DOHH2 (cell line): ENCODE results near the gene RUFY1.

Experiments
- H3F3A ChIP-seq: fragments of 200-600 bp; sonication (generic), shearing (Covaris generic); 2 replicates; pipeline ENCODE4 v1.6.0; 2016; ENCODE audit warnings: antibody characterized with exemption, mild to moderate bottlenecking; ENCODE audit not compliant: control insufficient read depth, insufficient read depth
- H3K27ac ChIP-seq: fragments of 200-600 bp; sonication (generic); 2 replicates; pipeline ENCODE4 v1.5.1; 2014; ENCODE audit warnings: low read depth, mild to moderate bottlenecking, low read length, moderate library complexity
- H3K27me3 ChIP-seq: fragments of 200-600 bp; sonication (generic); 2 replicates; pipeline ENCODE4 v1.6.1; 2014; ENCODE audit warnings: mild to moderate bottlenecking, low read length, mixed read lengths; ENCODE audit not compliant: control insufficient read depth
- H3K36me3 ChIP-seq: fragments of 200-600 bp; sonication (generic); 2 replicates; pipeline ENCODE4 v1.6.1; 2014; ENCODE audit warnings: mild to moderate bottlenecking, low read length, moderate library complexity, mixed read lengths; ENCODE audit not compliant: control insufficient read depth
- H3K4me1 ChIP-seq: fragments of 200-600 bp; sonication (generic); 2 replicates; pipeline ENCODE4 v1.6.1; 2014; ENCODE audit warnings: mild to moderate bottlenecking, low read length, mixed read lengths; ENCODE audit not compliant: control insufficient read depth
- H3K4me2 ChIP-seq: fragments of 200-600 bp; sonication (generic); 2 replicates; pipeline ENCODE4 v1.6.0; 2014; ENCODE audit warnings: mild to moderate bottlenecking, low read length, moderate library complexity
- H3K4me3 ChIP-seq: fragments of 200-600 bp; sonication (generic); 2 replicates; pipeline ENCODE4 v1.5.1; 2014; ENCODE audit warnings: mild to moderate bottlenecking, low read length, mixed read lengths
- H3K79me2 ChIP-seq: fragments of 200-600 bp; sonication (generic); 2 replicates; pipeline ENCODE4 v1.6.1; 2014; ENCODE audit warnings: mild to moderate bottlenecking, low read length, mixed read lengths; ENCODE audit not compliant: control insufficient read depth
- H3K9me2 ChIP-seq: fragments of 200-600 bp; sonication (generic); replicated peaks from 2 replicates; pipeline ENCODE4 v1.6.1; 2014; ENCODE audit warnings: mild to moderate bottlenecking, low read length, mixed read lengths; ENCODE audit not compliant: control insufficient read depth
- H3K9me3 ChIP-seq: fragments of 200-600 bp; sonication (generic); 2 replicates; pipeline ENCODE4 v1.6.1; 2014; ENCODE audit warnings: antibody characterized with exemption, low read length, mixed read lengths; ENCODE audit not compliant: control insufficient read depth, insufficient read depth
- H4K20me1 ChIP-seq: fragments of 200-600 bp; sonication (generic); 2 replicates; pipeline ENCODE4 v1.6.0; 2014; ENCODE audit warnings: low read depth, mild to moderate bottlenecking, antibody characterized with exemption, low read length, moderate library complexity; ENCODE audit not compliant: control insufficient read depth, insufficient read depth
- EZH2phosphoT487 ChIP-seq: fragments of 200-600 bp; sonication (generic); IDR thresholded peaks from 2 replicates; pipeline ENCODE4 v1.6.1; 2017; ENCODE audit warnings: borderline replicate concordance, mild to moderate bottlenecking, antibody characterized with exemption, low read length, moderate library complexity, mixed read lengths
- TF ChIP-seq, protein P1 (sequence below): fragments of 200-600 bp; sonication (generic); IDR thresholded peaks from one replicate; pipeline ENCODE4 v1.5.1; 2014; ENCODE audit warnings: antibody characterized with exemption, mild to moderate bottlenecking, low read depth, low read length; ENCODE audit not compliant: poor library complexity, severe bottlenecking

The RUFY1 gene

DNA sequence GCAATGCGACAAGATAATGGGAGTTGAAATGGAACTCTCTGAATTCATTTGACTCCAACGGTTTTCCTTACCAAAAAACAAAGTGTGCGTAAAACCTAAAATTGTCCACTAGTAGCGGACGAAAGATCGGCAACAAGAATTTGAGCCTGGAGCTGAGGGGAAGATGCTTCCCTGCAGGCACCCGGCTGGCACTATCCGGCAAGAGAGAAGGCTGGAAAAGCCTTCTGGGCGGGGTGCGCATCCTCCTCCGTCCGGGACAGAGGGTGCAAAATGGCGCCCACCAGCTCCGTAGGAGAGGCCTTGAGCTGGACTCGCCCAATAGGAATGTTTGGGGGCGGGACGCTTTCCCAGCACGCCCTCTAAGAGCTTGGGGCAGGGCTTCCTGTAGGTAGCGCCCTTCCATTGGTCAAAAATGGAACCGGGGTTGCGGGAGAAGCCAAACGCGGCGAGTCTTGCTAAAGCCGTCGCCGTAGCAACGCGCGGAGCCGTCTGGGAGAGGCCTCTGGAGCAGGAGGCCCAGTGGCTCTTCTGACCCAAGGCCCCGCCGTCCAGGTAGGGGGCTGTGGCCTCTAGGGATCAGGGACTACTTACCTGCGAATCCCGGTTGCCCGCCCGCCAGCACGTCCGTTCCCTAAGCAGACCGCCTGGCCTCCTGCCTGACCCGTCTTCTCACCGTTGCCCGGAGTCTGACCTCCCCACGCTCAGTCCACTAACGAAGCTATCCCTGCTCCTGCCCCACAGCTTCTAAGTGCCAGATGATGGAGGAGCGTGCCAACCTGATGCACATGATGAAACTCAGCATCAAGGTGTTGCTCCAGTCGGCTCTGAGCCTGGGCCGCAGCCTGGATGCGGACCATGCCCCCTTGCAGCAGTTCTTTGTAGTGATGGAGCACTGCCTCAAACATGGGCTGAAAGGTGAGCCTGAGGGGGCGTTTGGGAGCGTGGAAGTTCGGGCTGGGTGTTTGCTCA is 9.2 kb downstream of the RUFY1 start:
- H3K4me2 ChIP-seq = peak overlapping the region; percentile 55
- peaks cover 32% of the 10 kb centered on the region for H3K36me3 ChIP-seq
- H3K9me2 ChIP-seq = no peaks in the 10 kb centered on the region
- H3K79me2 ChIP-seq = peaks cover 54% of the 10 kb centered on the region
- H3K9me3 ChIP-seq = no peaks in the 10 kb centered on the region
- H3F3A ChIP-seq = peaks cover 12% of the 10 kb centered on the region
- no peaks in the 10 kb centered on the region; the same call in 1 of the 2 replicates for H4K20me1 ChIP-seq
- H3K4me1 ChIP-seq = peaks cover 8% of the 10 kb centered on the region; the same call in 1 of the 2 replicates
- TF ChIP-seq, protein P1, sequence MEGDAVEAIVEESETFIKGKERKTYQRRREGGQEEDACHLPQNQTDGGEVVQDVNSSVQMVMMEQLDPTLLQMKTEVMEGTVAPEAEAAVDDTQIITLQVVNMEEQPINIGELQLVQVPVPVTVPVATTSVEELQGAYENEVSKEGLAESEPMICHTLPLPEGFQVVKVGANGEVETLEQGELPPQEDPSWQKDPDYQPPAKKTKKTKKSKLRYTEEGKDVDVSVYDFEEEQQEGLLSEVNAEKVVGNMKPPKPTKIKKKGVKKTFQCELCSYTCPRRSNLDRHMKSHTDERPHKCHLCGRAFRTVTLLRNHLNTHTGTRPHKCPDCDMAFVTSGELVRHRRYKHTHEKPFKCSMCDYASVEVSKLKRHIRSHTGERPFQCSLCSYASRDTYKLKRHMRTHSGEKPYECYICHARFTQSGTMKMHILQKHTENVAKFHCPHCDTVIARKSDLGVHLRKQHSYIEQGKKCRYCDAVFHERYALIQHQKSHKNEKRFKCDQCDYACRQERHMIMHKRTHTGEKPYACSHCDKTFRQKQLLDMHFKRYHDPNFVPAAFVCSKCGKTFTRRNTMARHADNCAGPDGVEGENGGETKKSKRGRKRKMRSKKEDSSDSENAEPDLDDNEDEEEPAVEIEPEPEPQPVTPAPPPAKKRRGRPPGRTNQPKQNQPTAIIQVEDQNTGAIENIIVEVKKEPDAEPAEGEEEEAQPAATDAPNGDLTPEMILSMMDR = no peak
- no peak for TF ChIP-seq EZH2phosphoT487
- H3K27ac ChIP-seq = peak overlapping the region; percentile 48
- no peaks in the 10 kb centered on the region for H3K27me3 ChIP-seq
- peak overlapping the region; percentile 75 for H3K4me3 ChIP-seq

DNA sequence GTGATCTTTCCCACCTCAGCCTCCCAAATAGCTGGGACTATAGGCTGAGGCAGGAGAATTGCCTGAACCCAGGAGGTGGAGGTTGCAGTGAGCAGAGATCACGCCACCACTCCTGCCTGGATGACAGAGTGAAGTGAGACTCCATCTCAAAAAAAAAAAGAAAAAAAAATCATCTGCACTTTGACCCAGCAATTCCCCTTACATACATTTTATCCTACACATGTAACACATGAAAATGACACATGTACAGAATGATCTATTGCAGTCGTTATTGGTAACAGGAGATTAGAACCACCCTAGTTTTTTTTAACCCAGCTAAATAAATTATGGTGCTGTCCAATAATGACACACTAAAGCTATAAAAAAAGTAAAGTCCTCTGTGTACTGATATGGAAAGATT is 14.2 kb downstream of the RUFY1 start:
- Histone ChIP-seq H3K79me2 (peaks cover 7% of the 10 kb centered on the region), H3K36me3 (peaks cover 57% of the 10 kb centered on the region), H4K20me1 (no peaks in the 10 kb centered on the region; the same call in 1 of the 2 replicates), H3K27me3 (no peaks in the 10 kb centered on the region), H3K4me1 (peaks cover 3% of the 10 kb centered on the region; the same call in 1 of the 2 replicates), H3K9me3 (no peaks in the 10 kb centered on the region), H3K27ac (no peak overlapping the region), H3K4me3 (no peak overlapping the region), H3K4me2 (no peak overlapping the region), H3F3A (no peaks in the 10 kb centered on the region), H3K9me2 (no peaks in the 10 kb centered on the region)
- no peak for TF ChIP-seq EZH2phosphoT487
- TF ChIP-seq, protein P1 = no peak

DNA sequence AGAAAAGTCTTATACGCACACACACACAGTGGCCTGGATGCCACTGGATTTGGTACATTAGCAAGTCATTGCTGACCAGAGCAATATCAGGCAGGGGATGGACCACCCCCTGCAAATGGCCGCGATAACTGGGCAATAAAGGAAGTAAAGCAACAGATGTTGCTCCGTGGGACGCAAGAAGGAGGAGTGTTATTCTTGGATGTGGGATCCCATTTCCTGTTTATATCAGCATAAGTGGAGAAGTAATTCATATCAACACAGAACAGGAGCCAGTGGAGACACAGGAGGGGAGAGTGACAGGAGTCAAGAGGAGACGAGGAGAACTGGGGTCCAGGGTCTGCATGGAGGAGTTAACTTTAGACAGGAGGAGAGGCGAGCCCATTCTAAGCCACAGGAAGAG is 18.4 kb downstream of the RUFY1 start:
- H3K9me2 ChIP-seq = no peaks in the 10 kb centered on the region
- no peaks in the 10 kb centered on the region for H3K4me1 ChIP-seq
- H3K4me2 ChIP-seq = no peak overlapping the region
- no peak overlapping the region for H3K27ac ChIP-seq
- H3K27me3 ChIP-seq = no peaks in the 10 kb centered on the region
- H3K9me3 ChIP-seq = no peaks in the 10 kb centered on the region
- TF ChIP-seq, protein P1 = no peak
- TF ChIP-seq EZH2phosphoT487 = no peak
- H3K36me3 ChIP-seq = peaks cover 69% of the 10 kb centered on the region
- H3K79me2 ChIP-seq = no peaks in the 10 kb centered on the region
- H3F3A ChIP-seq = no peaks in the 10 kb centered on the region
- no peak overlapping the region for H3K4me3 ChIP-seq
- no peaks in the 10 kb centered on the region for H4K20me1 ChIP-seq
